ENCODE data around the gene IGSF22. TPM values are rescaled to one million over a fixed set of nuclear protein-coding genes. Genes with fewer than 3 reads are reported as not detected.
A peak's percentile ranks its signal among the peaks of the same experiment; 100 is the strongest.

IGSF22 gene
- polyA plus RNA-seq, 1 donor from 2014 or later = 0.68 TPM

DNA sequence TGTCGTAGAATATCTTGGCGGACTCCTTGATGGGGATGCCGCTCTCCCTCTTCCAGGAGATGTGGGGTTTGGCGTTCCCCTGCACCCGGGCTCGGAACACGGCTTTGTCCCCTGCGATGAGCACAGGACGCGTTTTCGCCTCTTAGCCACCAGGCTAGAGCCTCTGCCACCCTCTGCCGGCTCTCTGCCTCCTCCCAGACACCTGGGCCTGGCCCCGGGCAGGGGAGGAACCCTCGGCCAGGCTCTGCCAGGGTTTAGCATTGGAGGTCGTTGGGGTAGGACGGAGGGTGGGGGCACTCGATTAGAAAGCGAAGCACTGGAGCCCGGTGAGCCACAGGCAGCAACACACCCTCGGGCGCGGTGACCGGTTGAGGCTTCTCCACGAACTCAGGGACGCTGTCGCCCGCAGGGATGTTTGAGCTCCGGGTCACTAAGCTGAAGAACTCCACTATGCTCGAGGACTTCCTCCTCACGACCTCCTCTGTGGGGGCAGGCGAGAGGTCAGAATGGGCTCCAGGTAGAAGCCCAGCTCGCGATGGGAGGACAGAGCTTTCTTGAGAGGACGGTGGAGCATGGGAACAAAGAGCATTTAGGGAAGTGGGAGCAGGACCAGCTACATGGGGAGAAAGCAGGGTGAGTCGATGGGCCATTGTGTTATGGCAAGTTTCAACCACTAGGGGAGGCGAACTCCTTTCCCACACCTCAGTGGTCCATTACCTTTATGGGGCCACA is 4.3 kb downstream of the IGSF22 start:
- Histone ChIP-seq H3K9me2 (ENCODE audit: insufficient read depth, low read length) (no peaks in the 10 kb centered on the region), H3K27ac (ENCODE audit: low read length) (peak overlapping the region; percentile 16), H3K9me3 (ENCODE audit: low read length) (no peaks in the 10 kb centered on the region), H3K79me2 (replicated peaks; ENCODE audit: insufficient read depth, low read length) (no peaks in the 10 kb centered on the region), H3K4me3 (ENCODE audit: low read length) (peak overlapping the region; percentile 66), H4K20me1 (ENCODE audit: insufficient read depth) (no peaks in the 10 kb centered on the region), H2AFZ (ENCODE audit: low read depth, low read length) (no peak overlapping the region), H3F3A (ENCODE audit: insufficient read depth, low read length, poor library complexity, severe bottlenecking) (no peaks in the 10 kb centered on the region), H3K36me3 (ENCODE audit: insufficient read depth, low read length) (no peaks in the 10 kb centered on the region), H3K9ac (ENCODE audit: low read length) (peak overlapping the region; percentile 55), H3K27me3 (ENCODE audit: insufficient read depth, low read depth, low read length) (peaks cover 9% of the 10 kb centered on the region), H3K4me2 (ENCODE audit: low read length) (peak overlapping the region; percentile 4)
- TF ChIP-seq SMC3 (conservative IDR thresholded peaks at IDR 0.05; ENCODE audit: poor library complexity) = no peak
- TF ChIP-seq, protein P1, sequence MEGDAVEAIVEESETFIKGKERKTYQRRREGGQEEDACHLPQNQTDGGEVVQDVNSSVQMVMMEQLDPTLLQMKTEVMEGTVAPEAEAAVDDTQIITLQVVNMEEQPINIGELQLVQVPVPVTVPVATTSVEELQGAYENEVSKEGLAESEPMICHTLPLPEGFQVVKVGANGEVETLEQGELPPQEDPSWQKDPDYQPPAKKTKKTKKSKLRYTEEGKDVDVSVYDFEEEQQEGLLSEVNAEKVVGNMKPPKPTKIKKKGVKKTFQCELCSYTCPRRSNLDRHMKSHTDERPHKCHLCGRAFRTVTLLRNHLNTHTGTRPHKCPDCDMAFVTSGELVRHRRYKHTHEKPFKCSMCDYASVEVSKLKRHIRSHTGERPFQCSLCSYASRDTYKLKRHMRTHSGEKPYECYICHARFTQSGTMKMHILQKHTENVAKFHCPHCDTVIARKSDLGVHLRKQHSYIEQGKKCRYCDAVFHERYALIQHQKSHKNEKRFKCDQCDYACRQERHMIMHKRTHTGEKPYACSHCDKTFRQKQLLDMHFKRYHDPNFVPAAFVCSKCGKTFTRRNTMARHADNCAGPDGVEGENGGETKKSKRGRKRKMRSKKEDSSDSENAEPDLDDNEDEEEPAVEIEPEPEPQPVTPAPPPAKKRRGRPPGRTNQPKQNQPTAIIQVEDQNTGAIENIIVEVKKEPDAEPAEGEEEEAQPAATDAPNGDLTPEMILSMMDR (IDR thresholded peaks at IDR 0.05; ENCODE audit: poor library complexity, severe bottlenecking) = peak; percentile 57
- TF ChIP-seq, protein P2, sequence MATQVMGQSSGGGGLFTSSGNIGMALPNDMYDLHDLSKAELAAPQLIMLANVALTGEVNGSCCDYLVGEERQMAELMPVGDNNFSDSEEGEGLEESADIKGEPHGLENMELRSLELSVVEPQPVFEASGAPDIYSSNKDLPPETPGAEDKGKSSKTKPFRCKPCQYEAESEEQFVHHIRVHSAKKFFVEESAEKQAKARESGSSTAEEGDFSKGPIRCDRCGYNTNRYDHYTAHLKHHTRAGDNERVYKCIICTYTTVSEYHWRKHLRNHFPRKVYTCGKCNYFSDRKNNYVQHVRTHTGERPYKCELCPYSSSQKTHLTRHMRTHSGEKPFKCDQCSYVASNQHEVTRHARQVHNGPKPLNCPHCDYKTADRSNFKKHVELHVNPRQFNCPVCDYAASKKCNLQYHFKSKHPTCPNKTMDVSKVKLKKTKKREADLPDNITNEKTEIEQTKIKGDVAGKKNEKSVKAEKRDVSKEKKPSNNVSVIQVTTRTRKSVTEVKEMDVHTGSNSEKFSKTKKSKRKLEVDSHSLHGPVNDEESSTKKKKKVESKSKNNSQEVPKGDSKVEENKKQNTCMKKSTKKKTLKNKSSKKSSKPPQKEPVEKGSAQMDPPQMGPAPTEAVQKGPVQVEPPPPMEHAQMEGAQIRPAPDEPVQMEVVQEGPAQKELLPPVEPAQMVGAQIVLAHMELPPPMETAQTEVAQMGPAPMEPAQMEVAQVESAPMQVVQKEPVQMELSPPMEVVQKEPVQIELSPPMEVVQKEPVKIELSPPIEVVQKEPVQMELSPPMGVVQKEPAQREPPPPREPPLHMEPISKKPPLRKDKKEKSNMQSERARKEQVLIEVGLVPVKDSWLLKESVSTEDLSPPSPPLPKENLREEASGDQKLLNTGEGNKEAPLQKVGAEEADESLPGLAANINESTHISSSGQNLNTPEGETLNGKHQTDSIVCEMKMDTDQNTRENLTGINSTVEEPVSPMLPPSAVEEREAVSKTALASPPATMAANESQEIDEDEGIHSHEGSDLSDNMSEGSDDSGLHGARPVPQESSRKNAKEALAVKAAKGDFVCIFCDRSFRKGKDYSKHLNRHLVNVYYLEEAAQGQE (IDR thresholded peaks at IDR 0.05; ENCODE audit: borderline replicate concordance) = no peak

DNA sequence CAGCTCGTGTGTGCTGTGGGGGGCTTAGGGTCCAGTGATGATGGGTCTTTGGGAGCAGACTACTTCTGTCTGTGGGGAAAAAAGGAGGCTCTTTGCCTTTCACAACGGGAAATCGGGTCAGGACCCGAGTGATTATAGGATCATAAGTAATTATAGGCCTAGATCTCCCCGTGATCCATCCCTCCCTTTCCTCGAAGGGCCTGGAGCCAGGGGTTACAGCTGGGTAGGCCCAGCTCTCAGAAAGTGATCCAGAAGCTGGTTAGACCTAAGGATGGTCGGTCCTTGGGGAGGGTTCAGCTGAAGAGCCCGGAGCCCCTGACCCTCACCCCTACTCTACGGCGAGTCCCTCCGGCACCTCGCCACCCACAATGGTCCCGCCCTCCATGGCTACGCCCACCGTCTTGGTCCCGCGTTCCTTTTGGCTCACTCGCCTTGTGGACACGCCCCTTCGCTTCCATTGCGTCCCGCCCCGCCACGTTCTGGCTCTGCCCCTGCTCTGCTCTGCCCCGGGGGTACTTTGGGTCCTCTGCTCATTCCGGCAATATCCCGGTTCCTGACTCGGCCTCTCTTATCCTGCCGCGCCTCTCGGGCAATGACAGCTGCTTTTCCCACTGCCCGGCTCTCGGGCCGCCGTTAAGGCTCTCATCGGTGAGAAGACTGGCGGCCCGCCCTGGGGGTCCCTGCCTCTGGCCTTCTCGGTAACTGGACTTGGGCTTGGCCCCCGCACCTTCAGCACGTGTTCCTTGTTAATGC is 5.0 kb downstream of the IGSF22 start:
- Histone ChIP-seq H2AFZ (ENCODE audit: low read depth, low read length) (no peak overlapping the region), H3K4me2 (ENCODE audit: low read length) (peak overlapping the region; percentile 4), H4K20me1 (ENCODE audit: insufficient read depth) (no peaks in the 10 kb centered on the region), H3K27me3 (ENCODE audit: insufficient read depth, low read depth, low read length) (peaks cover 9% of the 10 kb centered on the region), H3K4me3 (ENCODE audit: low read length) (peak overlapping the region; percentile 66), H3K9ac (ENCODE audit: low read length) (peak overlapping the region; percentile 55), H3K27ac (ENCODE audit: low read length) (peak overlapping the region; percentile 16), H3K79me2 (replicated peaks; ENCODE audit: insufficient read depth, low read length) (no peaks in the 10 kb centered on the region), H3K36me3 (ENCODE audit: insufficient read depth, low read length) (no peaks in the 10 kb centered on the region), H3F3A (ENCODE audit: insufficient read depth, low read length, poor library complexity, severe bottlenecking) (no peaks in the 10 kb centered on the region), H3K9me2 (ENCODE audit: insufficient read depth, low read length) (no peaks in the 10 kb centered on the region), H3K9me3 (ENCODE audit: low read length) (no peaks in the 10 kb centered on the region)
- TF ChIP-seq SMC3 (conservative IDR thresholded peaks at IDR 0.05; ENCODE audit: poor library complexity) (no peak), MXI1 (conservative IDR thresholded peaks at IDR 0.05; ENCODE audit: poor library complexity, severe bottlenecking) (peak; percentile 38)

DNA sequence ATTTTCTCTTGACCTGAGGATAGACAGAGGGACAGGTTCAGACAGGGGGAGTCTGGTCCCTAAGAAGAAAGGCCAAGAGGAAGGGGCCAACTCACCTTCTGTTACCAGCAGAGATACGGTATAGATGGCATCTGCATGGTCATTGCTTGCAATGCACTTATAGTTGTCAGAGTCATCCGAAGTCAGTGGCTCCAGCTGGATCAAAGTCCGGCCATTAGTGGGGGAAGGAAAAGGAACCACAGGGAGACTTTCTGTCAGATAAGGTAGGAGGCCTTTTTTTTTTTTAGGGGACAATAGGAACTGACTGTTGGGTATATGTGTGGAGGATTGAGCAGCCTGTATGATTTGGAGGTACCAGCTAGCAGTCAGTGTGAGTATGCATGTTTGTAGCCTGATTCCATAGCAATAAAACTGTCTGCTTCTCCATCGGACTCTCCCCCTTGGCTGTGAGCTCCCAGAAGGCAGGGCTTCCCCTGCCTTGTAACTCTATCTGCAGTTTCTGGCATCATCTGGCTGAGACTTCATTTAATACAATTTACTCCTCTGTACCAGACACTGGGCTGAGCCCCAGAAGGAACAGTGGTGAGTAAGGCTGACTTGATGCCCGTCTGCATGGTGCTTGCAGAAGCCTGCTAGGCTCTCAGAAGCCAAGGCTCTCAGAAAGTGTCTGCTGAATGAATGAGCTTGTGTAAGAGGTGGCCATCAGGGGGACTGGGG is 5.7 kb downstream of the IGSF22 start:
- Histone ChIP-seq H3K9me3 (ENCODE audit: low read length) (no peaks in the 10 kb centered on the region), H3K4me3 (ENCODE audit: low read length) (no peak overlapping the region), H3K4me2 (ENCODE audit: low read length) (no peak overlapping the region), H4K20me1 (ENCODE audit: insufficient read depth) (no peaks in the 10 kb centered on the region), H3K27me3 (ENCODE audit: insufficient read depth, low read depth, low read length) (peaks cover 9% of the 10 kb centered on the region), H3K27ac (ENCODE audit: low read length) (no peak overlapping the region), H2AFZ (ENCODE audit: low read depth, low read length) (no peak overlapping the region), H3F3A (ENCODE audit: insufficient read depth, low read length, poor library complexity, severe bottlenecking) (no peaks in the 10 kb centered on the region), H3K9ac (ENCODE audit: low read length) (peak overlapping the region; percentile 55), H3K9me2 (ENCODE audit: insufficient read depth, low read length) (no peaks in the 10 kb centered on the region), H3K36me3 (ENCODE audit: insufficient read depth, low read length) (no peaks in the 10 kb centered on the region), H3K79me2 (replicated peaks; ENCODE audit: insufficient read depth, low read length) (no peaks in the 10 kb centered on the region)
- TF ChIP-seq EP300 (conservative IDR thresholded peaks at IDR 0.05; ENCODE audit: poor library complexity, severe bottlenecking) (no peak), MXI1 (conservative IDR thresholded peaks at IDR 0.05; ENCODE audit: poor library complexity, severe bottlenecking) (no peak), SMC3 (conservative IDR thresholded peaks at IDR 0.05; ENCODE audit: poor library complexity) (no peak)
